ENCODE data around the gene PBX3. TPM values are rescaled to one million over a fixed set of nuclear protein-coding genes. Genes with fewer than 3 reads are reported as not detected.

PBX3 gene
- 10 to 100 TPM; 18.0 to 33.5 (median 24.2) TPM for total RNA-seq

DNA sequence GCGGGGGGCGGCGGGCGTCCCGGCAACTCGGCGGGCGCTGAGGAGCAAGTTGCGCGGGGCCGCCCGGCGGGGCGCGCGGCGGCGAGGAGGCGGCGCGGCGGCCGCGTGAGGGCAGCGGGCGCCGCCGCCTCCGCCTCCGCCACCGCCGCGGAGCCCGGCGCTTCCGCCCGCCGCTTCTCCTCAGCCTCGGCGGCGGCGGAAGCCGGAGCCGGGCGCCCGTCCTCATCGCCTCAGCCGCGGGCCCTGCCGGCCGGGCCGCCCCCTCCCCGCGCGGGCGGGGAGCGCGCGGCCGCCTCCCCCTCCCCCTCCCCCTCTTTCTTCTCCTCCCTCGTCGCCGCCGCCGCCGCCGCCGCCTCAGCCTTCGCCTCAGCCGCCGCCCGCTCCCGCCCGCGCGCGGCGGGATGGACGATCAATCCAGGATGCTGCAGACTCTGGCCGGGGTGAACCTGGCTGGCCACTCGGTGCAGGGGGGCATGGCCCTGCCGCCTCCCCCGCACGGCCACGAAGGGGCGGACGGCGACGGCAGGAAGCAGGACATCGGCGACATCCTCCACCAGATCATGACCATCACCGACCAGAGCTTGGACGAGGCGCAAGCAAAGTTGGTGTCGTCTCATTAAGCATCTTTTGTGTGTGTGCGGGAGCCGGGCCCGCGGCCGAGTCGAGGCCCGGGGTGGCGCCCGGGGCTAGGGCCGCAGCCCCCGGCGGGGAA lies at the start of gene PBX3:
PBX3 (plus strand) TSS at position 321 of the 712 bp plus-strand sequence.
- H3K4me1 ChIP-seq, result peaks cover 0 to 38% (median 5%) of the 10 kb centered on the region in 4 donors
- H3K27me3 ChIP-seq, result no peaks in the 10 kb centered on the region
- H3K27ac ChIP-seq, result peak within 1 kb of the TSS; percentile 74 to 93 (median 87)
- H3K4me3 ChIP-seq, result peak within 1 kb of the TSS; percentile 66 to 93 (median 72)
- DNase-seq (ENCODE audit: low spot score in 2 of 2), result peak in 1 of 2 donors; percentile 18
- 0% methylated on average over 23 to 29 of the region's 107 CpGs for WGBS, 2 donors
- no peaks in the 10 kb centered on the region for H3K9me3 ChIP-seq
- TF ChIP-seq POLR2A (IDR thresholded peaks at IDR 0.05), result no peak
- no peak for TF ChIP-seq CTCF (IDR thresholded peaks at IDR 0.05)
- peak in 1 of 2 donors; percentile 53 for TF ChIP-seq EP300 (IDR thresholded peaks at IDR 0.05)
- no peaks in the 10 kb centered on the region for H3K36me3 ChIP-seq

GRCh38 chr9:125699870-125700269 lies 47.3 kb upstream of the PBX3 start:
- DNase-seq (ENCODE audit: low spot score in 2 of 2), result no peak
- Histone ChIP-seq H3K27me3 (no peaks in the 10 kb centered on the region), H3K4me1 (peaks cover 0 to 24% (median 0%) of the 10 kb centered on the region in 4 donors), H3K27ac (no peak overlapping the region), H3K4me3 (no peak overlapping the region), H3K9me3 (no peaks in the 10 kb centered on the region), H3K36me3 (no peaks in the 10 kb centered on the region)
- WGBS, 2 donors, result 80 to 92% methylated on average over 3 of the region's 3 CpGs
- no peak for TF ChIP-seq CTCF (IDR thresholded peaks at IDR 0.05)

DNA sequence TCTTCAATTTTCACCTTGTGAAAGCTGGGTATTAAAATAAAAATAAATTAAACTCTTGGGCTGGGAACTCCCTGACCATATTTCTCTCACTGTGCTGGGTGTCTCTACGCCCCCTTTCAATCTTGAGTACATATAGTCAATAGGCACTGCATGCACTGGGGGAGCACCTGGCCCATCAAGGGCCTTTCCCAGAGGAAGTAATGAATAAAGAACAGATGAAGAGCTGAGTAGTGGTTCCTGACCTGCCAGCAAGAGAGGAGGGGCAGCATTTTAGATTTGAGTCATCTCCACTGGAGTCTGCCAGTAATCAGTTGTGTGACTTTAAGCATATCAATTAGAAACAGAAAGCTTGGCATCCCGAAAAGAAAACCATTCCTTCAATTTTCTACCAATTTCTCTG lies 46.4 kb upstream of the PBX3 start:
- 81 to 87% methylated on average over 2 of the region's 2 CpGs for WGBS, 2 donors
- H3K36me3 ChIP-seq, result no peaks in the 10 kb centered on the region

GRCh38 chr9:125701351-125701750 lies 45.8 kb upstream of the PBX3 start:
- no peak for DNase-seq (ENCODE audit: low spot score in 2 of 2)
- peaks cover 0 to 30% (median 6%) of the 10 kb centered on the region in 4 donors for H3K4me1 ChIP-seq
- H3K36me3 ChIP-seq, result no peaks in the 10 kb centered on the region
- H3K27ac ChIP-seq, result no peak overlapping the region
- WGBS, 2 donors, result 80 to 85% methylated on average over 6 of the region's 6 CpGs
- H3K9me3 ChIP-seq, result no peaks in the 10 kb centered on the region
- no peaks in the 10 kb centered on the region for H3K27me3 ChIP-seq
- no peak for TF ChIP-seq CTCF (IDR thresholded peaks at IDR 0.05)
- TF ChIP-seq EP300 (IDR thresholded peaks at IDR 0.05), result no peak
- TF ChIP-seq POLR2A (IDR thresholded peaks at IDR 0.05), result no peak
- no peak overlapping the region for H3K4me3 ChIP-seq

More for the DNA sequence above, 46.4 kb upstream of the PBX3 start:
- Histone ChIP-seq H3K27me3 (no peaks in the 10 kb centered on the region), H3K4me1 (peaks cover 0 to 25% (median under 1%) of the 10 kb centered on the region in 4 donors), H3K27ac (no peak overlapping the region), H3K9me3 (no peaks in the 10 kb centered on the region), H3K4me3 (no peak overlapping the region)
- DNase-seq (ENCODE audit: low spot score in 2 of 2), result no peak
- TF ChIP-seq EP300 (IDR thresholded peaks at IDR 0.05), result no peak
- TF ChIP-seq CTCF (IDR thresholded peaks at IDR 0.05), result no peak
- TF ChIP-seq POLR2A (IDR thresholded peaks at IDR 0.05), result no peak

- DNase-seq (ENCODE audit: low spot score in 2 of 2), result no peak
- Histone ChIP-seq H3K36me3 (no peaks in the 10 kb centered on the region), H3K4me3 (no peak overlapping the region), H3K27me3 (no peaks in the 10 kb centered on the region), H3K9me3 (no peaks in the 10 kb centered on the region), H3K4me1 (peaks cover 0 to 41% (median 10%) of the 10 kb centered on the region in 4 donors), H3K27ac (no peak overlapping the region)
- TF ChIP-seq CTCF (IDR thresholded peaks at IDR 0.05), result no peak
- TF ChIP-seq EP300 (IDR thresholded peaks at IDR 0.05), result no peak
- 82 to 84% methylated on average over 4 of the region's 4 CpGs for WGBS, 2 donors
Observed at GRCh38 chr9:125703662-125704061, 43.5 kb upstream of the PBX3 start.
